Hematopoietic multipotent progenitor cell treated with erythropoietin and hydrocortisone succinate and interleukin-3 and kit ligand, for 17 days (in vitro differentiated cells): Measurements from ENCODE around the gene SPRR1B.
"Not testable (repeated sequence)": the region's sequence is repeated elsewhere in the genome, so short reads cannot be mapped to it uniquely, and the experiment has no call there.

ENCODE experiments used
- DNase-seq: peaks from one replicate; pipeline ENCODE4 v3.0.0-alpha.2; 2015; ENCODE audit warnings: low spot score

Gene SPRR1B

GRCh38 chr1:153030895-153031294 is at the start of gene SPRR1B:
Gene SPRR1B, plus strand, starts transcription at chr1:153031203. Its CDS starts 1,143 bp downstream, at chr1:153032346.
- no peak for DNase-seq

DNA sequence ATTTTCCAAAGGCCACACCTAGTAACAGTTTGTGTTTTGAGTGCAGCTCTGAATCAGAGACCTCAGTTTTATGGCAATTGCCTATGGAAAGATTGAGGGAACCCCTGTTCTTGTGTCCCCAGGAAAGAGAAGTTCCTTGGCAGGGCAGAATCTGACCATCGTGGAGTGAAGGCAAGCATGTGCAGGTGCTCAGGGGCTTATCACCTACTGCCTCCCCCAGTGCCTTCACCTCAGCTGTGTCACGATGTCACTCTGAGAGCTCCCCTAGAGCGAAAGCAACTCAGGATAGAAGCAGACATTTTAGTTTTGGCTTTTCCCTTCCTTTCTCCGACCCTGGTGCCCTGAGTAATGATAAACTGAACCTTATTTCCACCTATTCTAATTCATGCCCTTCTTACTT is 48.9 kb upstream of the SPRR1B start:
- no peak for DNase-seq

GRCh38 chr1:152983234-152983633 is 47.8 kb upstream of the SPRR1B start:
- no peak for DNase-seq

- no peak for DNase-seq
Observed at GRCh38 chr1:152983743-152984142, 47.3 kb upstream of the SPRR1B start, which contains the start of gene SPRR1A. Gene SPRR1A, plus strand, starts transcription at chr1:152984081. Its CDS starts 1,150 bp downstream, at chr1:152985231.

DNA sequence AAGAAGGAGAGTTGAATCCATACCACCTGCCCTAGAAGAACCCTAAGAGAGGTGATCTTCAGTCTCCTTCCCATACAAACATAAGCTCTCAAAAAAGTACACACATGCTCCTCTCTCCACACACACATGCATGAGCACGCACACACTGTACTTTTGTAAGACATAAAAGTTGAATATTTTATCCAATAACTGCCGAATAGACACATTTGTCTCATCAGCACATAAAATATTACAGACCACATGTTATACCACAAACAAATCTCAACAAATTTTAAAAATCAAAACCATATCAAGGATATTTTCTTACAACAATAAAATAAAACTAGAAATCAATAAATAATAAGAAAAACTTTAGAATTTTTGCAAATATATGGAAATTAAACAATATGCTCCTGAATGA is 44.4 kb upstream of the SPRR1B start:
- no peak for DNase-seq

DNA sequence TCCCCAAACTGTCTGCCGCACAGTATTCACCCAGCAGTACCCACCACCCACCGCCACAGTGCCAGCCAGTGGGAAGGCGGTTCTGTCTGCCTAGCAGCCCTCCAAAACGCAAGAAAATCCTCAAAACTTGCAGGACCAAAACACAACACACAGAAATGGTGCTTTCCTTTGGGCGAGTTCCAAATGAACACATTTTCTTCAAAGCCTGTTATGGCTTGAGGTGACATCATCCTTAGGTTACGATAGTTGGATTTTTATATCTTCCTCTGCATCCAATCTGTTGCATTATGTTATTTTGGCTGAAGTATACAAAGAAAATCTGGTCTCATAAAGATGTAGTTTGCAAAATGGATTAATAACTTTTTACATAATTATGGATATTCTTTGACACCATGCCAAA is 37.8 kb upstream of the SPRR1B start:
- DNase-seq, result no peak

DNA sequence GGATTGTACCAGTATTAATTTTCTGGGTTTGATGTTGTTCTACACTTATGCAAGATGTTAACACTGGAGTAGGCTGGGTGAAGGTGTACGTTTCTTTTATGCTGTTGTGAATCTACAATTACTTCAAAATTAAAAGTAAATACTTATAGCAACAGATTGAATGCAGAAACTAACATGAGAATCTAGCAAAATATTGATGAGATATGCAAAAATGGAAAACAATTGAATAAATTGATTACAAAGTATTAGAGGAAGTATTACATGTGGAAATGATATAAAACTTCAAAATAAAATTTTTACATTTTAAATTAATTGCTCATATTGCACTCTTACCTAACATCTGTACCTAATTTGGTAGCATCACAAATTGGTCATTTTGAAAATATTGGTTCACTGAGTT is 35.2 kb upstream of the SPRR1B start:
- DNase-seq, result no peak

DNA sequence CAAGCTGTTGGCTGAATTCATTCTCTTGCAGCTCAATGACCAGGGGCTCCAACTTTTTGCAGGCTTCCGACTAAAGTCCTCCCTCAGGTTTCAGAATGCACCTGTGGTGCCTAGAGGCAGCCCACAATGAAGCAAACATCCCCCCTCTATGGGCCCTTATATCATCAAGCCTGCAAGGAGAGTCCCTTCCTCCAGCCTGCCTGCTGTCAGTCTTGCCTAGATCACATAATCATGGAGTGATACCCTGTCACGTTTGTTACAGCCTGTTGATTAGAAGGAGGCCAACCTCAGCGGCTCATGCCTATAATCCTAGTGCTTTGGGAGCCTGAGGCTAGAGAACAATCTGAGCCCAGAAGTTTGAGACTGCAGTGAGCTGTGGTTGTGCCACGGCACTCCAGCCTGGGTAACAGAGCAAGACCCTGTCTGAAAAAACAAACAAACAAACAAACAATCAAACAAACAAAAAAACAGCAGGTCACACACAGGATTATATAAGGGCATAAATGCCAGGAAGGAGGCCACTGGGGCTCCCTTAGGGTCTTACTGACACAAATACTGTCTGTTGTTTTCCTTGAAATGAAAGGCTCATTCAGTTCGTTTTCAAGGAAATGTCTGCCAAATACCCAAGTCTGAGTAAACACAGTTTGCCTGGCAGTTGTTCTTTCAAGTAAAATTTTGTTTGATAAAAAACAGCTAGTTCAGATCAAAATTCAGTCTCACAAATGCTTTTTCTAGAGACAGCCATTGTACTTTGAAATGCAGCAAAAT is 34.2 kb upstream of the SPRR1B start:
- DNase-seq, result no peak

DNA sequence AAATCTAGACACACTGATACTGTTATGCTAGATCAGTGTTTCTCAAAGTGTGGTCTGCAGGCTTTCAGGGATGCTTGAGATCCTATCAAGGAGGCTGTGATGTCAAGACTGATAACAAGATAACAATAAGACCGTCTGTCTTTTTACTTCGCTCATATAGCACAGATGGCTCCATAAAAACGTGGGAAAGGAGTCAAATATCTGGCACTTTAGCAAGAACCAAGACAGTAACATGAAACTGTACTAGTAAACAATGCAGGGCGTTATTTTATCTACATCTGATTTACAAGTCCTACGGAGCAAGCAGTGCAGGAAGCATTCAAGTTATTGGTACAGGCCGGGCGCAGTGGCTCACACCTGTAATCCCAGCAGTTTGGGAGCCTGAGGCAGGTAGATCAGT is 33.1 kb upstream of the SPRR1B start:
- no peak for DNase-seq

- no peak for DNase-seq
Observed at GRCh38 chr1:152998476-152998875, 32.5 kb upstream of the SPRR1B start.

- DNase-seq, result no peak
Observed at GRCh38 chr1:152999818-153000217, 31.2 kb upstream of the SPRR1B start.

GRCh38 chr1:153000294-153000693 is 30.7 kb upstream of the SPRR1B start:
- DNase-seq, result no peak

- DNase-seq, result no peak
Observed at GRCh38 chr1:153001382-153001781, 29.6 kb upstream of the SPRR1B start, which contains the start of gene SPRR3. Gene SPRR3, plus strand, starts transcription at chr1:153001749. Its CDS starts 1,272 bp downstream, at chr1:153003021.

- not testable (repeated sequence) for DNase-seq
Observed at GRCh38 chr1:153011235-153011758, 19.7 kb upstream of the SPRR1B start.

DNA sequence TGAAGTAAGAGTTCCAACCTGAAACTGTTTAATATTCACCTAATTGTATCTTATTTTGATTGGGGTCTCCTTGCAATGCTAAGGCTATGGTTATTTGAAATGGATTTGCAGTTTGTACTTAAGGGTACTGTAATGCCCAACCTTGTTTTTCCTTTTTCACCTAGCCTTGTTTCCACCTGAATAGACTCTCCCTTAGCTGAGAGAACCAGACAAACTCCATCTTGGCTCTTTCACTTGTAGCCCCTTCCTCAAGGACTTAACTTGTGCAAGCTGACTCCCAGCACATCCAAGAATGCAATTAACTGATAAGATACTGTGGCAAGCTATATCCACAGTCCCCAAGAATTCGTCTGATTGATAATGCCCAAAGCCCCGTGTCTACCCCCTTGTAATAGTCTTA is 9.2 kb upstream of the SPRR1B start:
- not testable (repeated sequence) for DNase-seq

DNA sequence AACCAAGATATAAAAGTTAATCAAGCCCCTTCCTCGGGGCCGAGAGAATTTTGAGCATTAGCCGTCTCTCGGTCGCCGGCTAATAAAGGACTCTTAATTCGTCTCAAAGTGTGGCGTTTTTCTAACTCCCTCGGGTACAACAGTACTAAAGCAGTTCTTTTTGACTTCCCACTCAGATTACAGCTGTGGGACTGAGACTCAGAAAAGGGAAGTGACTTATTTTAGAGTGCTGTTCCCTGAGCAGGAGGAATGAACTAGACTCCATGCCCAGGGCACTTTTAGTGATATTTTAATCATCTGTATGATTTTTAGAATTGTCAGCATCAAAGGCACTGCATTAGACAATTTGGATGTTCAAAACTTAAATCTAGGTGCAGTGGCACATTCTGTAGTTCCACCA is 8.7 kb upstream of the SPRR1B start:
- DNase-seq, result not testable (repeated sequence)

GRCh38 chr1:153023109-153023508 is 7.9 kb upstream of the SPRR1B start:
- DNase-seq, result no peak

GRCh38 chr1:153024413-153024812 is 6.6 kb upstream of the SPRR1B start:
- DNase-seq, result no peak

- DNase-seq, result no peak
Observed at GRCh38 chr1:153025797-153026196, 5.2 kb upstream of the SPRR1B start.

GRCh38 chr1:153028766-153029165 is 2.2 kb upstream of the SPRR1B start:
- no peak for DNase-seq

- DNase-seq, result no peak
Observed at GRCh38 chr1:153032073-153032472, 1.1 kb downstream of the SPRR1B start.

- DNase-seq, result no peak
Observed at GRCh38 chr1:153032677-153033308, 1.8 kb downstream of the SPRR1B start.

GRCh38 chr1:153035211-153035610 is 4.2 kb downstream of the SPRR1B start:
- DNase-seq, result no peak
